Keratinocyte (primary cell): ENCODE measurements around the gene GLYAT. TPM values are rescaled to one million over a fixed set of nuclear protein-coding genes. Genes with fewer than 3 reads are reported as not detected.

Experiments
- DNase-seq: peaks from one replicate; pipeline ENCODE4 v3.0.0-alpha.2; 2011; ENCODE audit warnings: low read depth, missing footprints, low spot score
- FAIRE-seq: peaks from 2 replicates; lab custom pipeline; 2011; peaks lifted over from hg19 to GRCh38; lab: Jason Lieb, UNC
- H2AFZ ChIP-seq: 2 replicates; pipeline ENCODE4 v1.6.0; 2012; ENCODE audit warnings: low read length, control low read depth, inconsistent platforms; ENCODE audit not compliant: control insufficient read depth
- H3K27ac ChIP-seq: 2 replicates; pipeline ENCODE4 v1.5.1; 2011; ENCODE audit warnings: low read length; ENCODE audit not compliant: control insufficient read depth, insufficient read depth
- H3K27me3 ChIP-seq: 3 replicates; pipeline ENCODE4 v1.6.0; 2011; ENCODE audit warnings: low read length; ENCODE audit not compliant: control insufficient read depth, insufficient read depth; ENCODE audit errors: extremely low read depth
- H3K36me3 ChIP-seq, 2 experiments: 2 replicates in 1 of 2; 3 replicates in 1 of 2; pipeline ENCODE4 v1.5.1; 2011; ENCODE audit warnings: low read length in 2 of 2, mild to moderate bottlenecking in 1 of 2; ENCODE audit not compliant: control insufficient read depth in 2 of 2, insufficient read depth in 2 of 2; ENCODE audit errors: extremely low read depth in 1 of 2
- H3K4me1 ChIP-seq: 3 replicates; pipeline ENCODE4 v1.5.1; 2011; ENCODE audit warnings: low read length; ENCODE audit not compliant: control insufficient read depth, insufficient read depth; ENCODE audit errors: extremely low read depth
- H3K4me2 ChIP-seq: 3 replicates; pipeline ENCODE4 v1.6.0; 2011; ENCODE audit warnings: low read depth, low read length; ENCODE audit not compliant: control insufficient read depth, insufficient read depth; ENCODE audit errors: extremely low read depth
- H3K4me3 ChIP-seq, 3 experiments: fragments of 200-600 bp in 1 of 3; sonication (generic) in 1 of 3; 2 replicates in 2 of 3; 3 replicates in 1 of 3; pipeline ENCODE4 v1.5.1; 2011 to 2016; ENCODE audit warnings: low read length in 3 of 3, mild to moderate bottlenecking in 3 of 3, control low read depth in 2 of 3, inconsistent platforms in 1 of 3, low read depth in 1 of 3, mixed read lengths in 1 of 3, mixed run types in 1 of 3, moderate library complexity in 1 of 3; ENCODE audit not compliant: control insufficient read depth in 2 of 3, insufficient read depth in 2 of 3; ENCODE audit errors: extremely low read depth in 1 of 3
- H3K79me2 ChIP-seq: 2 replicates; pipeline ENCODE4 v1.6.0; 2012; ENCODE audit warnings: low read length; ENCODE audit not compliant: control insufficient read depth, insufficient read depth
- H3K9ac ChIP-seq: 3 replicates; pipeline ENCODE4 v1.6.0; 2011; ENCODE audit warnings: low read length; ENCODE audit not compliant: control insufficient read depth, insufficient read depth; ENCODE audit errors: extremely low read depth
- H3K9me1 ChIP-seq: 3 replicates; pipeline ENCODE4 v1.6.0; 2011; ENCODE audit warnings: low read length; ENCODE audit not compliant: control insufficient read depth, insufficient read depth; ENCODE audit errors: extremely low read depth
- H3K9me3 ChIP-seq: 2 replicates; pipeline ENCODE4 v1.5.1; 2012; ENCODE audit warnings: low read depth, low read length; ENCODE audit not compliant: control insufficient read depth
- H4K20me1 ChIP-seq: 3 replicates; pipeline ENCODE4 v1.6.0; 2011; ENCODE audit warnings: low read length; ENCODE audit not compliant: control insufficient read depth, insufficient read depth; ENCODE audit errors: extremely low read depth
- EZH2 ChIP-seq: IDR thresholded peaks from one replicate; pipeline ENCODE4 v1.6.1; 2012; ENCODE audit warnings: inconsistent platforms, mild to moderate bottlenecking, low read length, moderate library complexity
- dilution Hi-C: fragments of 300-500 bp; cut with MboI; formaldehyde crosslinking; loops from one replicate; pipeline ENCODE4 v1.7.0; 2020; ENCODE audit warnings: low sequenced_read_pairs; ENCODE audit not compliant: extremely low pct_ligation_motif_present
- polyA plus RNA-seq, 5 experiments: library from polyadenylated mRNA; depleted of rRNA in 3 of 5; stranded (reverse) in 3 of 5; stranded (forward) in 1 of 5; unstranded in 1 of 5; fragments of >200 nt; gene quantifications; 1 replicate in 1 of 5; 2 replicates in 3 of 5; 3 replicates in 1 of 5; pipeline versions ENCODE4 v1.2.1 to v1.2.3, GENCODE V29; 2011 to 2012; ENCODE audit warnings: missing spikeins in 2 of 5, low read depth in 1 of 5, low replicate concordance in 1 of 5
- TF ChIP-seq, protein P1 (sequence below), 3 experiments: IDR thresholded peaks in 1 of 3; conservative IDR thresholded peaks in 1 of 3; optimal IDR thresholded peaks in 1 of 3; 2 replicates in 2 of 3; 3 replicates in 1 of 3; pipeline versions ENCODE3 to v1.5.1; 2011; ENCODE audit warnings: low read length in 3 of 3, mild to moderate bottlenecking in 3 of 3, moderate library complexity in 2 of 3, control low read depth in 1 of 3, inconsistent platforms in 1 of 3; ENCODE audit not compliant: insufficient read depth in 2 of 3; ENCODE audit errors: extremely low read depth in 1 of 3

Gene GLYAT
- polyA plus RNA-seq, 1 donor (not counting 4 experiments of a cell fraction or from before 2014, with no cell fraction given): 0.10 TPM

DNA sequence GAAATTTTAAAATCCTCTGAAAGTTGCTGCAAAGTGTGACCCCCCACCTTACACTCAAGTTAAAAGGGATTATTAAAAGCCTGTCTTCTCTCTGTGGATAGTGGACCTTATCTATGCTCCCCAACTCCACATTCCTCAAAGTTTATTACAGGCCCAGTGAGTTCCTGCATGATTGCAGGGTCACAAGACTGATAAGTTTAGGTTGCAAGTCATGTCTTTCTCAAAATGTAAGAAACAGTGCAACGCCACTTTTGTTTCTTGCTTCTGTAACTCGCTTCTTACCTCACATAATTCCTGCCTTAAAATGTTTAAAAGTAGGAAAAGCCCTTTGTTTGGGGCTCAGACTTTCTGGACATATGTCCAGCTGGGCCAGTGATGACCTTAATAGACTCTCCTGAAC, 38.4 kb upstream of the GLYAT start:
- no peak overlapping the region for H3K4me3 ChIP-seq
- peak overlapping the region; percentile 59 for H3K4me2 ChIP-seq
- no peak for TF ChIP-seq EZH2
- TF ChIP-seq, protein P1, sequence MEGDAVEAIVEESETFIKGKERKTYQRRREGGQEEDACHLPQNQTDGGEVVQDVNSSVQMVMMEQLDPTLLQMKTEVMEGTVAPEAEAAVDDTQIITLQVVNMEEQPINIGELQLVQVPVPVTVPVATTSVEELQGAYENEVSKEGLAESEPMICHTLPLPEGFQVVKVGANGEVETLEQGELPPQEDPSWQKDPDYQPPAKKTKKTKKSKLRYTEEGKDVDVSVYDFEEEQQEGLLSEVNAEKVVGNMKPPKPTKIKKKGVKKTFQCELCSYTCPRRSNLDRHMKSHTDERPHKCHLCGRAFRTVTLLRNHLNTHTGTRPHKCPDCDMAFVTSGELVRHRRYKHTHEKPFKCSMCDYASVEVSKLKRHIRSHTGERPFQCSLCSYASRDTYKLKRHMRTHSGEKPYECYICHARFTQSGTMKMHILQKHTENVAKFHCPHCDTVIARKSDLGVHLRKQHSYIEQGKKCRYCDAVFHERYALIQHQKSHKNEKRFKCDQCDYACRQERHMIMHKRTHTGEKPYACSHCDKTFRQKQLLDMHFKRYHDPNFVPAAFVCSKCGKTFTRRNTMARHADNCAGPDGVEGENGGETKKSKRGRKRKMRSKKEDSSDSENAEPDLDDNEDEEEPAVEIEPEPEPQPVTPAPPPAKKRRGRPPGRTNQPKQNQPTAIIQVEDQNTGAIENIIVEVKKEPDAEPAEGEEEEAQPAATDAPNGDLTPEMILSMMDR (optimal IDR thresholded peaks at IDR 0.05 in 1 of 3, IDR thresholded peaks at IDR 0.05 in 1 of 3, conservative IDR thresholded peaks at IDR 0.05 in 1 of 3; ENCODE audit: extremely low read depth in 1 of 3, insufficient read depth in 2 of 3, low read length in 3 of 3): no peak
- peaks cover 17% of the 10 kb centered on the region for H3K4me1 ChIP-seq
- no peaks in the 10 kb centered on the region for H3K9me1 ChIP-seq
- peak overlapping the region; percentile 73 for H3K27ac ChIP-seq
- no peaks in the 10 kb centered on the region for H3K36me3 ChIP-seq
- DNase-seq (no peak), FAIRE-seq (no peak)
- H3K27me3 ChIP-seq: no peaks in the 10 kb centered on the region
- H2AFZ ChIP-seq: no peak overlapping the region
- H3K9ac ChIP-seq: peak overlapping the region; percentile 52
- dilution Hi-C loops: no loop called here
- no peaks in the 10 kb centered on the region for H3K79me2 ChIP-seq
- H3K9me3 ChIP-seq: no peaks in the 10 kb centered on the region
- no peaks in the 10 kb centered on the region for H4K20me1 ChIP-seq

DNA sequence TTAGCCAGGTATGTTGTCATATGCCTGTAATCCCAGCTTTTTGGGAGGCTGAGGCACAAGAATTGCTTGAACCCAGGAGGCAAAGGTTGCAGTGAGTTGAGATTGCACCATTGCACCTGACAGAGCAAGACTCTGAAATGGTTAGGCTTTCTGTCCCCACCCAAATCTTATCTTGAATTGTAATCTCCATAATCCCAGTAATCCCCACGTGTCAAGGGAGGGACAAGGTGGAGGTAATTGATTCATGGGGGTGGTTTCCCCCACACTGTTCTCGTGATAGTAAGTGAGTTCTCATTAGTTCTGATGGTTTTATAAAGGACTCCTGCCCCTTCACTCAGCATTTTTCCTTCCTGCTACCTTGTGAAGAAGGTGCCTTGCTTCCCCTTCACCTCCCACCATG, 37.6 kb upstream of the GLYAT start:
- no peaks in the 10 kb centered on the region for H3K9me3 ChIP-seq
- no peaks in the 10 kb centered on the region for H3K36me3 ChIP-seq
- DNase-seq: no peak
- dilution Hi-C loops: no loop called here
- no peaks in the 10 kb centered on the region for H3K9me1 ChIP-seq
- no peaks in the 10 kb centered on the region for H3K27me3 ChIP-seq
- peaks cover 17% of the 10 kb centered on the region for H3K4me1 ChIP-seq
- H3K4me3 ChIP-seq: no peak overlapping the region
- no peaks in the 10 kb centered on the region for H4K20me1 ChIP-seq
- TF ChIP-seq, protein P1 (optimal IDR thresholded peaks at IDR 0.05 in 1 of 3, IDR thresholded peaks at IDR 0.05 in 1 of 3, conservative IDR thresholded peaks at IDR 0.05 in 1 of 3; ENCODE audit: extremely low read depth in 1 of 3, insufficient read depth in 2 of 3, low read length in 3 of 3): no peak
- no peak for TF ChIP-seq EZH2
- no peak overlapping the region for H3K9ac ChIP-seq
- no peak overlapping the region for H3K4me2 ChIP-seq
- H3K27ac ChIP-seq: no peak overlapping the region
- no peaks in the 10 kb centered on the region for H3K79me2 ChIP-seq
- H2AFZ ChIP-seq: no peak overlapping the region
- FAIRE-seq: no peak
